HL-60 (cell line): ENCODE results near the gene SERTAD1.
"Not testable (repeated sequence)": the region's sequence is repeated elsewhere in the genome, so short reads cannot be mapped to it uniquely, and the experiment has no call there.

Experiments used
- DNase-seq, 2 experiments: peaks; one replicate each; pipeline ENCODE4 v3.0.0-alpha.2; 2010 to 2020; ENCODE audit warnings: low read depth in 1 of 2, low spot score in 1 of 2
- H3K27ac ChIP-seq: fragments of 250-450 bp; sonication (Bioruptor Pico); replicated peaks from 2 replicates; pipeline ENCODE4 v1.5.1; 2020; ENCODE audit warnings: mild to moderate bottlenecking, moderate library complexity
- H3K27me3 ChIP-seq: fragments of 250-450 bp; sonication (Bioruptor Pico); 2 replicates; pipeline ENCODE4 v1.5.1; 2021; ENCODE audit warnings: mild to moderate bottlenecking, moderate library complexity; ENCODE audit not compliant: insufficient read depth, poor library complexity, severe bottlenecking
- H3K4me3 ChIP-seq: replicated peaks from 2 replicates; pipeline ENCODE4 v1.5.1; 2011; ENCODE audit warnings: mild to moderate bottlenecking, control low read depth, low read length; ENCODE audit not compliant: insufficient read depth
- GABPA ChIP-seq: IDR thresholded peaks from 2 replicates; pipeline ENCODE4 v1.6.1; 2012; ENCODE audit warnings: low read depth
- POLR2AphosphoS5 ChIP-seq: IDR thresholded peaks from 2 replicates; pipeline ENCODE4 v1.6.1; 2012; ENCODE audit warnings: low read depth
- SPI1 ChIP-seq: IDR thresholded peaks from 2 replicates; pipeline ENCODE4 v1.6.1; 2012; ENCODE audit warnings: low read depth, mild to moderate bottlenecking, borderline replicate concordance
- TF ChIP-seq, protein P1 (sequence below): IDR thresholded peaks from 2 replicates; pipeline ENCODE4 v1.6.1; 2012; ENCODE audit warnings: low read depth; ENCODE audit not compliant: insufficient replicate concordance
- TF ChIP-seq, protein P2 (sequence below): IDR thresholded peaks from one replicate; pipeline ENCODE4 v1.5.1; 2011; ENCODE audit warnings: low read length, control low read depth, inconsistent platforms; ENCODE audit not compliant: insufficient read depth

The SERTAD1 gene

DNA sequence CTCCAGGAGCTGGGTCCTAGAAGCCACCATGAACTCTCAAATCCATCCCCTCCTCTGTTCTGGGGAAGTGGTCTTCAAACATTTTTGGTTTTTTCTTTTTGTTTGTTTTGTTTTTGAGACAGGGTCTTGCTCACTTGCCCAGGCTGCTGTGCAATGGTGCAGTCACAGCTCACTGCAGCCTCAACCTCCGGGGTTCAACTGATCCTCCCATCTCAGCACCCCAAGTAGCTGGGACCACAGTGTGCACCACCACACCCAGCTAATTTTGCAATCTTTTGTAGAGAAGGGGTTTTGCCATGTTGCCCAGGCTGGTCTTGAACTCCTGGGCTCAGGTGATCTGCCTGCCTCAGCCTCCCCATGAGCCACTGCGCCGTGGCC lies 32.8 kb upstream of the SERTAD1 start:
- TF ChIP-seq GABPA (no peak), POLR2AphosphoS5 (no peak), SPI1 (no peak)
- TF ChIP-seq, protein P1, sequence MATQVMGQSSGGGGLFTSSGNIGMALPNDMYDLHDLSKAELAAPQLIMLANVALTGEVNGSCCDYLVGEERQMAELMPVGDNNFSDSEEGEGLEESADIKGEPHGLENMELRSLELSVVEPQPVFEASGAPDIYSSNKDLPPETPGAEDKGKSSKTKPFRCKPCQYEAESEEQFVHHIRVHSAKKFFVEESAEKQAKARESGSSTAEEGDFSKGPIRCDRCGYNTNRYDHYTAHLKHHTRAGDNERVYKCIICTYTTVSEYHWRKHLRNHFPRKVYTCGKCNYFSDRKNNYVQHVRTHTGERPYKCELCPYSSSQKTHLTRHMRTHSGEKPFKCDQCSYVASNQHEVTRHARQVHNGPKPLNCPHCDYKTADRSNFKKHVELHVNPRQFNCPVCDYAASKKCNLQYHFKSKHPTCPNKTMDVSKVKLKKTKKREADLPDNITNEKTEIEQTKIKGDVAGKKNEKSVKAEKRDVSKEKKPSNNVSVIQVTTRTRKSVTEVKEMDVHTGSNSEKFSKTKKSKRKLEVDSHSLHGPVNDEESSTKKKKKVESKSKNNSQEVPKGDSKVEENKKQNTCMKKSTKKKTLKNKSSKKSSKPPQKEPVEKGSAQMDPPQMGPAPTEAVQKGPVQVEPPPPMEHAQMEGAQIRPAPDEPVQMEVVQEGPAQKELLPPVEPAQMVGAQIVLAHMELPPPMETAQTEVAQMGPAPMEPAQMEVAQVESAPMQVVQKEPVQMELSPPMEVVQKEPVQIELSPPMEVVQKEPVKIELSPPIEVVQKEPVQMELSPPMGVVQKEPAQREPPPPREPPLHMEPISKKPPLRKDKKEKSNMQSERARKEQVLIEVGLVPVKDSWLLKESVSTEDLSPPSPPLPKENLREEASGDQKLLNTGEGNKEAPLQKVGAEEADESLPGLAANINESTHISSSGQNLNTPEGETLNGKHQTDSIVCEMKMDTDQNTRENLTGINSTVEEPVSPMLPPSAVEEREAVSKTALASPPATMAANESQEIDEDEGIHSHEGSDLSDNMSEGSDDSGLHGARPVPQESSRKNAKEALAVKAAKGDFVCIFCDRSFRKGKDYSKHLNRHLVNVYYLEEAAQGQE = no peak
- TF ChIP-seq, protein P2, sequence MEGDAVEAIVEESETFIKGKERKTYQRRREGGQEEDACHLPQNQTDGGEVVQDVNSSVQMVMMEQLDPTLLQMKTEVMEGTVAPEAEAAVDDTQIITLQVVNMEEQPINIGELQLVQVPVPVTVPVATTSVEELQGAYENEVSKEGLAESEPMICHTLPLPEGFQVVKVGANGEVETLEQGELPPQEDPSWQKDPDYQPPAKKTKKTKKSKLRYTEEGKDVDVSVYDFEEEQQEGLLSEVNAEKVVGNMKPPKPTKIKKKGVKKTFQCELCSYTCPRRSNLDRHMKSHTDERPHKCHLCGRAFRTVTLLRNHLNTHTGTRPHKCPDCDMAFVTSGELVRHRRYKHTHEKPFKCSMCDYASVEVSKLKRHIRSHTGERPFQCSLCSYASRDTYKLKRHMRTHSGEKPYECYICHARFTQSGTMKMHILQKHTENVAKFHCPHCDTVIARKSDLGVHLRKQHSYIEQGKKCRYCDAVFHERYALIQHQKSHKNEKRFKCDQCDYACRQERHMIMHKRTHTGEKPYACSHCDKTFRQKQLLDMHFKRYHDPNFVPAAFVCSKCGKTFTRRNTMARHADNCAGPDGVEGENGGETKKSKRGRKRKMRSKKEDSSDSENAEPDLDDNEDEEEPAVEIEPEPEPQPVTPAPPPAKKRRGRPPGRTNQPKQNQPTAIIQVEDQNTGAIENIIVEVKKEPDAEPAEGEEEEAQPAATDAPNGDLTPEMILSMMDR = no peak
- Histone ChIP-seq H3K27me3 (no peaks in the 10 kb centered on the region), H3K4me3 (no peak overlapping the region), H3K27ac (no peak overlapping the region)
- DNase-seq = no peak

DNA sequence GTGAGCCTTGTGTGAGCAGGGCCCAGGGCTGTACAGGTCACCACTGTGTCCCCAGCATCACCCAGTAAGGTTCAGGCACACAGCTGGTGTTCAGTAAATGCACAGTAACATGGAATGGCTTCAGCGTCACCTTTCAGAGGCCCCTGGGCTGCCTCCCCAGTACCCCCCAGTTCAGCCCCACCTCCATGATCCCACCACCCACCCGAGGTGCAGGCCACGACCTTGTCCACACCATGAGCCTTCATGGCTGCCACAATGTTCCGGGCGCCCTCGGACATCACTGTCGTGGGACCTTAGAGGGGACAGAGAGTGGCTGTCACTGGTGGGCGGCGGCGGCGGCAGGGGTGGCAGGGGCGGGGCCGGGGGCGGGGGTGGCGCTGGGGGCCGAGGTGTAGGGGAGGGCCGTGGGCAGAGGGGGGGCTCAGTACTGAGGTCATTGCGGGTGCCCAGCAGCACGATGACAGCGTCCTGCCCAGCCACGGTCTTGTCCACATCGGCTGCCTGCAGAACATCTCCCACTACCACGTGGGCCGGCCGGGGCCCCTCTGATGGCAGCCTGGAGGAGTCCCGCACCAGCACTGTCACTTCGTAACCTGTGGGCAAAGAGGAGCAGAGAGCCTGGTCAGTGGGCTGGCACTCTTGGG lies 32.3 kb upstream of the SERTAD1 start:
- TF ChIP-seq POLR2AphosphoS5 = no peak
- TF ChIP-seq, protein P1 = no peak
- TF ChIP-seq, protein P2 = no peak
- Histone ChIP-seq H3K27me3 (no peaks in the 10 kb centered on the region), H3K4me3 (no peak overlapping the region), H3K27ac (no peak overlapping the region)
- DNase-seq = no peak

DNA sequence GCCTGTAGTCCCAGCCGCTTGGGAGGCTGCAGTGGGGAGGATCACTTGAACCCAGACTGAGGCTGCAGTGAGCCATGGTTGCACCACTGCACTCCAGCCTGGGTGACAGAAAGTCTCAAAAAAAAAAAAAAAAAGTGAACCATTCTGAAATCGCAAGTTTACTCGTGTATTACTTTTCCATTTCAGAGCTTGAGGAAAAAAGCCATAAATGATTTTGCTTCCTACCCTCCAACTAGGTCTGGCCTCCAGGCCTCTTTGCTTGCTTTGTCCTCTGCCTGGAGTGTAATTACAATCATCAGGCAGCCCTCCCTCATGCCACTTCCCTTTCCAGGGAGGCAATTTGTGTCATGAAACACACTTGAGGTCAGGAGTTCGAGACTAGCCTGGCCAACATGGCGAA lies 31.3 kb upstream of the SERTAD1 start:
- TF ChIP-seq POLR2AphosphoS5 (no peak), GABPA (no peak), SPI1 (no peak)
- TF ChIP-seq, protein P2 = no peak
- TF ChIP-seq, protein P1 = no peak
- no peak overlapping the region for H3K27ac ChIP-seq
- H3K4me3 ChIP-seq = no peak overlapping the region
- DNase-seq = peak in 1 of 2 experiments; percentile 8
- H3K27me3 ChIP-seq = no peaks in the 10 kb centered on the region

DNA sequence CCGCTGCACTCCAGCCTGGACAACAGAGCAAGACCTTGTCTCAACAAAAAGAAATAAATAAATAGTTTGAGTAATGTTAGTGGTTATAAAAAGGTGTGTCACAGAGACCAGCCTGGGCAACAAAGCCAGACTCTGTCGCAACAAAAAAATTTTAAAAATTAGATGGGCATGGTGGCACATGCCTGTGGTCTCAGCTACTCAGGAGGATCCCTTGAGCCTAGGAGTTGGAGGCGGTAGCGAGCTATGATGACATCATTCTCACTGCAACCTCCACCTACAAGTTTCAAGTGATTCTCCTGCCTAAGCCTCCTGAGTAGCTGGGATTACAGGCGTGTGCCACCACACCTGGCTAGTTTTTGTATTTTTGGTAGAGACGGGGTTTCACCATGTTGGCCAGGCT lies 28.2 kb upstream of the SERTAD1 start:
- not testable (repeated sequence) for H3K4me3 ChIP-seq, DNase-seq, H3K27me3 ChIP-seq, H3K27ac ChIP-seq
